Tongue (tissue), 2 donors: ENCODE data around the gene RCOR1. TPM values are rescaled to one million over a fixed set of nuclear protein-coding genes. Genes with fewer than 3 reads are reported as not detected.
A peak's percentile ranks its signal among the peaks of the same experiment; 100 is the strongest.

Experiments used
- DNase-seq: peaks from one replicate; pipeline ENCODE4 v3.0.0-alpha.2; 2015
- total RNA-seq: library from RNA; depleted of rRNA; stranded (reverse); fragments of >200 nt; gene quantifications from one replicate; pipeline ENCODE4 v1.2.3, GENCODE V29; 2014

The RCOR1 gene
- total RNA-seq, 1 donor from 2014 or later = 25.4 TPM

DNA sequence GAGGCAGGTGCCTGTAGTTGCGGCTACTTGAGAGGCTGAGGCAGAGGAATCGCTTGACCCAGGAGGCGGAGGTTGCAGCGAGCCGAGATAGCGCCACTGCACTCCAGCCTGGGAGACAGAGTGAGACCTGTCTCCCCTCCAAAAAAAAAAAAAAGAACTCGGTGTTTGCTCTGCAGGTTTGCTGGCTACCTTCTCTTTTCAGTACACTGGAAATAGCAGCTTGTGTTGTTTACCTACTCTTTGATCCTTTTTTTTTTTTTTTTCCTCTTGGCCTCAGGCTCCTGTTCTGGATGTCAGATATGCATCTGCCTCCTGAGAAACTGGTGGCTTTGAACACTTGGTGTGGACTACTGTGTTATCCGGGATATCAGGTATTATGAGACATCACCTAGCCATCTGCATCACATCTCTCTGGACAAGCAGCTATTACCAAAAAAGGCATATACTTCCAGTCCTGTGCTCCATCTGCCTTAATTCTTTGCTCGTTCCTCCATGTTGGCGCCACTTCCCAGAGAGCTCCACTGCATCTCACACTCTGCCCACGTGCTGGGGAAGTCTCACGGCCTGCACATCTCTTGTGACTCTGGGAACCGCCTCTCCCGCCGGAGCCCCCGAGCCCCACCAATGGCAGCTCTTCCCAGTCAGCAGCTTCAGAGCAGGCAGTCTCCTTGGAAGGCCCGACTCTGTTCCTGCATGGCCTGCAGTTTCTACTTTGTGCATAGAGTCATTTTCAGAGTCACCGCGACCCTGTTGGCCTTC lies 133.9 kb downstream of the RCOR1 start:
- no peak for DNase-seq

DNA sequence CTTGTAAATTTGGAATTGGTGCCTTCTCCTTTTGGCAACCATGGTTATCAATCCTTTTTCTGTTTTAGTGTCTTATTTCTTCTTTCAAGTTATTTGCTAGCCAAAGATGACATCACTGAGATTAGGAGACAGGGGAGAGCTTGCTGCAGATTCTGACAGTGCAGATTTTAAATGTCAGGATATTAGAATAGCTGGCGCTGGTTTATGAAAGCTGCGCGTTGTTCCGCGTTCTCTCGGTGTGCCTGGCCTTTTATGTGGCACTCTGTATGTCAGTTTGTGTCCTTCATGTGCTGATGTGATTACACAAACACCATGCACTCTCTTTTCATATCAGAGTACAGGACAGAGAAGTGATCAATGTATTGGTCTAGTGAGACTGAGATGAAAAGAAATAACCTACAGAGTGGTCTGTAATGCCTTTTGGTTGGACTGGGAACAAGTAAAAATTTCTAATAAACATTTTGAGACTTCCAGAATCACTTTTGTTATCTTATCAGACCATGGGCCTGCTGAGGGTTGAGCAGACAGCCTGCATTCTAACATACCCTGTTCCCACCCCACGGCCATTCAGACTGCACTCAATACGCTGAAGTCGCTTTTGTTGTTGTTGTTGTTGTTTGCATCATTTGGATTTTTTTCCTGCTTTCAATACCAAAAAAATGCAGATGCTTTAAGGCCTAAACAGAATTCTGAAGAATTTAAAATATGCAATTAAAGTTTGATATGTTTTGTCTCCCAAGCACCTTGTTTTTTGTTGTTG lies 135.1 kb downstream of the RCOR1 start:
- DNase-seq = no peak

DNA sequence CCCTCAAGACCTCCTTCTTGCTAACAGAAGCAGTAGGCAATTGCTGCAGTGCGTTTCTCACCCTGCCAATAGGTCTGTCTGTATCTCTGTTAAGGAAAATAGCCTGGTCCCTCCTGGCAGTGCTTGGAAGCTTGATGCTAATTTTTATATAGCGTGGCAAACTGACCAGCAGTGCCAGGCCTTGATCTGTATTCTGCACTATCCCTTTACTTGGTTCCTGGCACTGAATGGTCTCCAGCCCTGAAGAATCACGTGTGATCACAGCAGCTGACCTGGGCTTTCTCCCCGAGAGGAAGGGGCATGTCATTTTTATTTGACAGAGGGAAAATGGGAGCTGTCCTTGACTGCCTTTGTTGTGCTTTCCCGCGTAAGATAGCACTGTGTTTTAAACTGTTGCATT lies 136.1 kb downstream of the RCOR1 start:
- no peak for DNase-seq

DNA sequence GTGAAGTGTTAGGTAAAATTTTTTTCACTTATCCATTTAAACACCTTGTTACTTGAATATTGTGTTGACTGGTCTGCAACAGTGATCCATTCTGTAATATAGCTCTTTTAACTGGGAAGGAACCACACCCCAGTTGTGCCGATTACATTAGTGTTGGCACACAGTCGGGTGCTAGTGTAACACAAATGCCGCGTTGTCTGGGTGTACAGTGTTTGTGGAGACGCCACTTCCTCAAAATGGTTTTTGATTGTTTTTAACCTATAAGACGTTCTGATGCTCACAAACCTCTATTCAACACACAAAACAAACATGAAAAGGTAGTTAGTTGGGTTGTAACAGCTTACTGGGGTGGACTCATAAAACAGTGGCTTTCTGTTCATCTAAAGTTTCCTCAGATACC lies 136.8 kb downstream of the RCOR1 start:
- no peak for DNase-seq

DNA sequence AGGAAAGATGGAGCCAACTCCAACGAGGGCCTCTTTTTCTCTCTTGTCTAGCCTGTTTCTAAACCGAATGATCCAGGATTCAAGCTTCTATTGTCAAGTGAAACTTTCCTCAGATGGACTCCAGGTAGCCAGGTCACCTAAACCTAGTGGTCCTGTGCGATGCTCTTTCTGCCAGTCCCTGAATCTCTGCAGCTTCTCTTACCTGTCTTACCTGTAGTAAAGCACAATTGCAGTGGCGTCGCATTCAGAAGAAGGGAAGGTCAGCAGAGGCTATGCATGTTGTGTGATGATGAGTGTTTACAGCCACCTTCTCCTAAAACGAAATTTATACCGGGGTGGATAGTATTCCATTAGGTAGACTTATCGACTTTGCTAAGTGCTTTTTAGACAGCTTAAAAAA lies 137.4 kb downstream of the RCOR1 start:
- DNase-seq = no peak

DNA sequence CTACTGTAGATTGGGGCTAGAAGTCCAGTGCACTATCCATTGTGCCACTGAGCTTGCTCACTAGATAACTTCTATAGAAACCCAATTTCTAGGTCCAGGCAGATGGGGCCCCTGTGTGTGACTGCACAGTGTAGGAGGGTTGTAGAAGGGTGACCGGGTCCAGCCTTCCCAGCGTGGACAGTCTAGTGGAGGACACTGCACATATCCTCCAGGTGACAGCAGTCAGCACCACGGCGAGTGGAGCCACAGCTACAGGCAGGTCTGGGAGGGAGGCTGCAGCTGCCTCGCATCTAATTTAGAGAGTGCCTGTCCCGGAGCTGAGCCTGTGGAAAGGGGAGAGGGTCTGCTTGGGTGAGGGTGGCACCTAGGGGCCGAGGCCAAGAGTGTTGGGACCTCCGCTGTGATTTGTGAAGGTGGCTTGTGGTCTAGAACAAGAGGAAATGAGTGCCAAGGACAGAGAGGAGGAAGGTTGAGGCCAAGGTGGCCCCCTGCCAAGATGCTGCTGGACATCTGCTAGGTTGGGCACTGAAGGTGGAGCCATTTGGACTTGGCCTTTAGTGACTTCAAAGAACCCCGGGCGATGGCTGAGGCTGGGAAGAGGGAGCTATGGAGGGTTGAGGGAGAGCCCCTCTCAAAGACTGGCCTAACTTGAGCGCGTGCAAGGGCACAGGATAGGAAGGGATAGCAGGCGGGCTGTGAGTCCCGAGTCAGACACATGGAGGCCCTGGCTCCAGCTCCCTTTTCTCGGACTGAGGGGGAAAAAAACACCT lies 138.8 kb downstream of the RCOR1 start:
- DNase-seq = no peak

DNA sequence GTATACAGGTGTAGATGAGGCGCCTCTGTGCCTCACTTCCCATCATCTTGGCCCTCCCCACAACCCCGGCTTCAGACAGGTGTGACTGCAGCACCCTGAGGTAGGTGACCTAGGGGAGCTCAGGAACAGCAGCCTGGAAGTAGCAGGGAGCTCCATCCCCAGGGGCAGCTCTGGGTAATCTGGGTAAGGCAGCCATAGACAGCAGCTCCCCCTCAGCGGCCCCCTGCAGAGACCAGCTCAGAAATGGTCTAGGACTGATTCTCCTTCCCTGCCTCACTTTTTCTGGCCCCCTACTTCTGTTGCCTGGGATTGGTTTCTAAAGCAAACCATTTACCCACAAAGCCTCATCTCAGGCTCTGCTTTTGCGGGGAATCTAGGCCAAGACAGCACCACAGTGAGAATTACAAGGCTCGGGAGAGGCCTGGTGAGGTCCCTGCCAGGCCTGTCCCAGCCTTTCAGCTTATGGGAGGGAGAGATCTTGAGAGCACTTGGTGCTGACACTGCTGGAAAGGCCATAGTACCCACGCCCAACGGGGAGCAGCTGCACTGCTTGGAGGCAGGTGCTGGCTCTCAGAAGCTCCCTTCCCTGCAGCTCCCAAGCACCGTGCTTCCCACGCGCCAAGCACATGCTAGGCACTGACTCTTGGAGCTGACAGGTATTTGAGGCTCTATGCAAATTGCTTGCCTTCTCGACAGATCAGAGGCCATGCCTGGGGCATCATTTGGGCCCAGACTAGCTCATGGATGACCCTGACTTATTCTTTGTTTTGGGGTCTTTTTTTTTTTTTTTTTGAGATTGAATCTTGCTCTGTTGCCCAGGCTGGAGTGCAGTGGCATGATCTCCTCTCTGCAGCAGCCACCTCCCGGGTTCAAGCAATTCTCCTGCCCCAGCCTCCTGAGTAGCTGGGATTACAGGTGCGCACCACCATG lies 139.7 kb downstream of the RCOR1 start:
- DNase-seq = peak; percentile 75

DNA sequence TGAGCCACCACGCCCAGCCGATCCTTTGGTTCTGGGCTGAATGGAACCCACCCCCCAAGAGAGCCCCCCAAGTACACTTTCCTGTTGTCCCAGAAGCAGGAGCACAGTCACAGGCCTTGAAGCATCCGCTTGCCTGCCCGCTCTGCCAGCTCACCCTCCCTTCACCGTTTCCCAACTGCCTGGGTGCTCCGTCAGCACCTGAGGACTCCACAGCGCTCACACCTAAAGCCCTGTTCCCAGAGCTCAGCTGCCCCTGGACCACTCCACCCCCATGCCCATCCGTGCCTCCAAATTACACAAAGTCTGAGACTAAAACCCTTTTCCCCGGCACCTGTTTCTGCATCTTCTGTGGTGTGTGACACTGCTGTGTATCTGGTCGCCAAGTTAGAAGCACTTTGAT lies 140.5 kb downstream of the RCOR1 start:
- no peak for DNase-seq

DNA sequence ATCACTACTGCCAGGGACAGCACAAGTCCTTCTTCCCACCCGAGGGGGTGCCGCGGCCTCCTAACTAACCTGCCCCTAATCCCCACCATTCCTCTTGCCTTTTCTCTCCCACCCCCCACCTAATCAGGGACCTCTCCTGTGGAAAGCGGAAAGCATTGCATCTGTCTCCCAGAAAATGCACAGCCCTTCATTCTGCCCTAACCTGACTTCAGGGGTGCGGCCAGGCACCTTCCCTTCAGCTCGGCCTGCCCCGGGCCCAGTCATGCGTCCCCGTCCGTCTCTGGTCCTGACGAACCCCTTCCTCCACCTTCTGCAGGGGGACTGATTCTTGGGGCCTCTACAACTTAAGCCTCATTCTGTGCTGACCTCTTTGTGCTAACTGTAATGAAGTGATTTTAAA lies 140.9 kb downstream of the RCOR1 start:
- DNase-seq = no peak

DNA sequence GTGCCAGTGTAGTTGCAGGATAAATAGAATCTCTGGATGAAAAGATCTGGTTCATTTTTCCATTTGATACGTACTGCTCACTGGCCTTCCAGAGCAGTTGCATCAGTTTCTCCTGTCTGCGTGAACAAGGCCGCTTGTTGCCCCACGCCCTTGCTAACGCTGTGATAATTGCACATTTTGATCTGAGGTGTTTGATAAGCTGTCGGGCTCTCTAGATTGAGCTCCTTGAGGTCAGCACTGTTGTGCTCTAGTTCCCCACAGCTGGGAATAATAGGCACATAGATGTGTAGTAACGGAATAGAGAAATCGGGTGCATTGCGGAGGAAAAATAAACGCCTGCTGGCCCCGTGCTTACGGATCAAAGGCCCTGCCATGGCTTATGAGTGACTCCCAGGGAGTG lies 142.0 kb downstream of the RCOR1 start:
- no peak for DNase-seq

DNA sequence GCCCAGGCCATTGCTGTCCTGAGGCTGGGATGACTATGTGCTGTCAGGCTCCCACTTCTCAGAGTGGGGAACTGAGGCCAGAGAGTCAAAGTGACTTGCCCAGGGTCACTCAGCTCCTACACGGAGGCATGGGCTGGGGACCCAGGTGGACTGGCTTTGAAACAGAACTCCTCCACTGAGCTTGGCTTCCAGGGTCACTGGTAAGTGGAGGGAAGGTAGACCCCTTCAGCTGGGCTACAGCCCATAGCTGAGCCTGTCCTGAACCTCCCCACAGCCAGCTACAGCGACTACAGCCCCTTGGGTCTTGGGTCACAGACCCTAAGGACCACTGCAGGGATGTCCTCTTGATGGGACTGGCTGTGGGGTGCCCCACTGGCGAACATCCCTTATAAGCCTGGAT lies 144.5 kb downstream of the RCOR1 start:
- DNase-seq = no peak

DNA sequence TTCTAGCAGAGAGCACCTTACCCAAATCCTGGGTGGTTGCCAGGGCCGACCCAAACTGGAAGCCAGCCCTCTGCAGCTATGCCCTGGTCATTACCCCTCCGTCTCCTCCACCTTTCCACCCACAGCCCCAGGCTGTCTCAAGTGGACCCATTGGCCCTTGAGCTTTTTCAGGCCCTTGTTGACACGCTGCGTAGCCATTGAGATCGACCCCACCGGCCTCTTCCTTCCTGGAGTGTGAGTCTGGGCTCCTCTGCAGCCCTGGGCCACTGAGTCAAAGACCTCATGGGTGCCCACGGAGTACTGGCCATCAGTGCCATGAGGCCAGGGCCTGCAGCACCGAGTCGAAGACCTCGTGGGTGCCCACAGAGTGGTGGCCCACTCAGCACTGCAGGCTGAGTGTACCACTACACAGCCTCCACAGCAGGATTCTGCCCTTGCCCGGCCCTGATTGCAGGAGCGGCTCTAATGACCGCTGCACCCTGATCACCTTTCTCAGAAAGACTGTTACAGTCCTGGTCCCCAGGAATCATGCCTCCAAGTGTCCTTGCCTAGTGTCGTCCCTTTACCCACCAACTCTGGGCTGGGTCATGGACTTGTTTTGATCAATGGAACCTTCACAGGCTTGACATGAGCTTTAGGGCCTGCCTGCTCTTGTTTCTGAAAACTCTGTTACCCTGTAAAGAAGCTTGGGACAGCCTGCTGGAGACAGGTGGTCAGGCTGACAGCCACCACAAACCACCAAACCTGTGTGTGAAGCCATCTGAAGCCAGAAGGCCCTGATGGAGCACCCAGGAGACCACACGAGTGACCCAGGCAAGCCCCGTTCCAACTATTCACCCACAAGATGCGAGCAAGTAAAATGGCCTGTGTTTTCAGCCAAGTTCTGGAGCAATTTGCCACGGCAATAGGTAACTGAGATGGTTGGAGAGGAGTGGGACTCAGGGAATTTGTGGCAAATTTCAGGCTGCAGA lies 145.2 kb downstream of the RCOR1 start:
- DNase-seq = no peak

DNA sequence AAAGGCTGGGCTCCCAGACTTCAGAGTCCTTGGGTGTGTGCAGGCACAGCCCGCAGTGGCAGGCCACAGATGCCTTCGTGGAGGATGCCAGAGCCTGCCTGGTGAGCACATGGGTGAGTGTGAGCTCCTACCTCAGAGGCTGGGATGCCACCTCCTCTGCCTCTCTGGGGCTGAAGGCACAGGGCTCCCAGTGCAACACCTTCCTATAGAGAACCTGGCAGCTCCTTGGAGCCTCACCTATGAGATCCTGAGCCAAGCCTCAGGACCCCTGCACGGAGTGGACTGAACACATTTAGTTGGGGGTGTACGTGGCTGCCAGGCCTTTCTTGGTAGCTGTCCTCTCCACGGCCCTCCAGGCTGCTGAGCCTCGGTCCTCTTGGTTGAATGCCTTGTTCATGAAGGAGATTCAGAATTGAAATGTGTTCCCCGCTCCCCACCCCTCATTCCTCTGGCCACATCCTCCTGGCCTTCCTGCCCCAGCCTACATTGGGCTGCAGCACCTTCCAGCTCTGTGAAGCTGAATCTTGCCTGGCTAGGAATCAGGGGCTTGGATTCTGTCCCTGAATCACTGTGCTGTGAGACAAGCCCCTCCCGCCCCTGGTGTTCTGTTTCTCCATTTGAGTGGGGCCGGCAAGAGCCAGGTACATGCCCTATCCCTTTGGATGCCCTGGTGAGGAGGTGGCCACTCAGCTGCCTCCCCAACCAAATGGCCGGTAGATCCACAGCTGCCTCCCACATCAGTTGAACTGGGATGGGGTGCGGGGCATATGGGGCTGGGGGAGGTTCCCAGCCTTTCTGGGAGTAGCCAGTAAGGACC lies 146.1 kb downstream of the RCOR1 start:
- no peak for DNase-seq

DNA sequence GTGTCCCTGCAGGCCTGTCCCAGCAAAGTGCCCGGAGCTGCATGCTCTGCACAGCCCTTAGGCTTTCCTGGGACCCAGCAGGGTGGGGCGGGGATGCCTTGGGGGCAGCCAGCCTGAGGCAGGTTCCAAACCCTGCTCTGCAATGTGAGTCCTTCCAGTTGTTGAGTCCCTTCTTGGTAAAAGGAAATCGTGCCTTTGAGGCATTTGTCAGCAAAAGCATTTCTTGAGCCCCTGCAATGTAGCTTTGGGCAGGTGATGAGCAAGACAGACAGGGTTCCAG lies 146.7 kb downstream of the RCOR1 start:
- no peak for DNase-seq

DNA sequence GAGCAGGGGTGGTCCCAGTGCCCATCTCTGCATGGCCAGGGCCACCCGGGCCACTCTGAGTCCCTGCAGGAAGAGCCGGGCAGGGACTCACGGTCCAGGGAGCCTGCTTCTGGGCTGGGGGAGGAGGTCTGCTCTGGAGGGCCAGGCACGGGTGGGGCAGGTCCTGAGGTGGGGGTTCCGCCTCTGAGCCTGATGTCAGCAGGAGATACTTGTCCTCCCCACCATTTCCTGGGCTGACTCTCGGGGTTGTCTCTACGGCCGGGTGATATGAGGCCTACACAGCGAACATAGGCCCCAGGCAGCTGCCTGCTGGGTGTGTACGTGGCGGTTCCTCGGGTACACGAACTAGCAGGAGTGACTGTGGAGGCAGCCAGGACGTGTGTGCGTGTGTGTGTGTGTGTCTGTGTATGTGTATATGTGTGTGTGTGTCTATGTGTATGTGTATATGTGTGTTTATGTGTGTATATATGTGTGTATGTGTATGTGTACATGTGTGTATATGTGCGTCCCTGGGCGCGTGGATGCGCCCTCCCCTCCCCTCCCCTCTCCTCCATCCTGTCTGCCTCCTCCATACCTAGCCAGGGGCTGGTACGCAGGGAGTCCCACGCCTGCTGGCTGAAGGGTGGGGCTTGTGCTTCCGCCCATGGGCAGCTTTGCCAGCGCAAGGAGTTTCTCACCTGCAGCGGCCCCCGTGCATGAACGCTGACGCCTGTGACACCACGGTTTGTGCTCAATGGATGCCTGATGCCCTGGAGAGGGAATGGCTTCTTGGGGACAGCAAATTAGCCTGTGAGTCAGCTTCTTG lies 154.4 kb downstream of the RCOR1 start:
- no peak for DNase-seq

DNA sequence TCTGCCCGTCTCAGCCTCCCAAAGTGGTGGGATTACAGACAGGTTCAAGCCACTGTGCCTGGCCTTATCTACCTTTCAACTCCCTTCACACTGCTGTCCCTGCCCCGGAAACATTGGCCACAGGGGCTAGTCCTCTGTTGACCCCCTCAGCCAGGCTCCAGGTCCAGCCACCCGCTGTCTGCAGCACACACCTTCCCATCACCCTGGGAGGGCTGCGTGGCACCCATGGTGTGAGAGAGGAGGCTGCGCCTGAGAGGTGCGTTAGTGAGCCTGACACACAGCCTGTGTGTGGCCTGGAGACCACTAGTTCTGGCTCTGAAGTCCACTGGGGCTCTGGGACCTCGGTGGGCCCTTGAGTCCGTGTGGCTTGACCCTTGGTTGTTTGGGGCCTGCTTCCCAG lies 156.4 kb downstream of the RCOR1 start:
- no peak for DNase-seq

DNA sequence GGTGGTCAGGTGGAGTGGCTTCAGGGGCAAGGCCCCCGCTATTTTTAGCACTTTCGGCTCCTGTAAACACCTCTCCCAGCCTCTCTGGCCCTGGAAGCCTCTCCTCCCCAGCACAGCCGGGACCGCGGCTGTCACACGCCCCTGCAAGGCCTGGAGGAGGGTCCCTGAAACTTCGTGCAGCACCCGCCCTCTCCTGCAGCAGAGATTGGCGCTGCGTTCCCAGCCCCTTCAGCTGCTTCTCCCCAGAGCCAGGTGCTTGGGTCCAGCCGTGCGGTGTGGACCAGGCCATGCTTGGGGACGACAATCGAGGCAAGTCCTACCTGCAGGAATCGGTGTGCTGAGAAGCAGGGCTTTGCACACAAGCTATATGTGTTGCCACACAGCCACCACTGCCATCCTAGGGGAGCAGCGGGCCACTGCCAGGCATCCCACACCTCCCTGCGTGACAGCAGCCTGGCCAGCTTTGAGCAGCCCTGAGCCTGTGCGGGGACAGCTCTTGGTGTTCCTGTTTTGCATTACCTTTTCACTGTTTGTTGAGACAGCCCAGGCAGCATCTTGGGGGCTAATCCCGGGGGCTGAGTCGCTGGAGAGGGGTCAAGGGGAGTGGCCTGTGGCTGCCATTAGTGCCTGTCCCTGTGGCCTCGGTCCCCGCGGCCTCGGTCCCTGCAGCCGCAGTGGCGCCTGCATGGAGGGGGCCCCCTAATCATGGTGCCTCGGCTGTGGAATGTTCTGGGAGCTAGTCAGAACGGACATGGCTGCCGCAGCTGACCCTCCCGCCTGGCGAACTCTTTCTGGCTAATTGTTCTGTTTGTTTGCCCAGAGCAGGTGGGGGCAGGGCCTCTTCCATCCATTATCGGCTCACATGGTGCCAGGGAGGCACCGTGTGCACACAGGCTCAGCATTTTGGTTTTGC lies 157.2 kb downstream of the RCOR1 start:
- DNase-seq = peak; percentile 71

DNA sequence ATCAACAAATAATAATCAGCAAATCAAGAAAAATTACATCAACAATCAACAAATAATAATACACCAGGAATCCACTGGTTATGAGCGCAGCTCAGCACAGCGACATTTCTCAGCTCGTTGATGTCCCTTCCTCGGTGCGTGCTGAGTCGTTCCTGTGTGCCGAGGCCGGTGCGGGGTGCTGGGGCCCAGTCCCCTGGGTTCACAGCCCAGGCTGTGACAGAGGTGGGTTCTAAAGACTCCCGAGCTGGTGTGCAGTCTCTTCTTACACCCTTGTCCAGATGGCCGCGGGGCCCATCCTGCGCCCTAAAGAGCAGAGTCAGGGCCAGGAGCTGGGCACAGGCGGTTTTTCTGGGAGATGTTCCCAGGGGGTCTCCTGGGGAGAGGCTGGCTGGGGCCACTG lies 157.9 kb downstream of the RCOR1 start:
- no peak for DNase-seq
